ENCODE measurements around the gene BPIFA2.
"Not testable (repeated sequence)": the region's sequence is repeated elsewhere in the genome, so short reads cannot be mapped to it uniquely, and the experiment has no call there.

BPIFA2 gene

GRCh38 chr20:33183312-33183711 is 15.4 kb downstream of the BPIFA2 start:
- Histone ChIP-seq H3K4me3 (ENCODE audit: low read length, poor library complexity, severe bottlenecking) (no peak overlapping the region), H3K9me2 (replicated peaks; ENCODE audit: low read depth, low read length) (no peaks in the 10 kb centered on the region), H3F3A (ENCODE audit: low read depth) (no peaks in the 10 kb centered on the region), H3K4me1 (ENCODE audit: insufficient read depth, low read length, poor library complexity, severe bottlenecking) (no peaks in the 10 kb centered on the region), H3K9me3 (ENCODE audit: insufficient read depth, low read depth, low read length) (peaks cover 3% of the 10 kb centered on the region; the same call in 1 of the 2 replicates), H3K36me3 (ENCODE audit: insufficient read depth, low read length) (no peaks in the 10 kb centered on the region), H2AFZ (ENCODE audit: low read length) (no peak overlapping the region), H3K79me2 (ENCODE audit: insufficient read depth, low read length) (no peaks in the 10 kb centered on the region), H3K4me2 (ENCODE audit: low read depth, low read length, poor library complexity, severe bottlenecking) (no peak overlapping the region), H3K9ac (ENCODE audit: low read depth, low read length, poor library complexity, severe bottlenecking) (no peak overlapping the region), H4K20me1 (ENCODE audit: insufficient read depth, low read length, poor library complexity, severe bottlenecking) (no peaks in the 10 kb centered on the region), H3K27me3 (ENCODE audit: insufficient read depth, low read length, poor library complexity, severe bottlenecking) (no peaks in the 10 kb centered on the region)
- TF ChIP-seq EZH2phosphoT487 (IDR thresholded peaks at IDR 0.05; ENCODE audit: borderline replicate concordance) (no peak), CTCF (conservative IDR thresholded peaks at IDR 0.05; ENCODE audit: low read length) (no peak)

GRCh38 chr20:33185031-33185590 is 17.2 kb downstream of the BPIFA2 start:
- not testable (repeated sequence) for H3K9ac ChIP-seq (ENCODE audit: low read depth, low read length, poor library complexity, severe bottlenecking); H3K27me3 ChIP-seq (ENCODE audit: insufficient read depth, low read length, poor library complexity, severe bottlenecking); H3K9me3 ChIP-seq (ENCODE audit: insufficient read depth, low read depth, low read length); H3K79me2 ChIP-seq (ENCODE audit: insufficient read depth, low read length); H3K4me3 ChIP-seq (ENCODE audit: low read length, poor library complexity, severe bottlenecking); H3K4me2 ChIP-seq (ENCODE audit: low read depth, low read length, poor library complexity, severe bottlenecking); H3K36me3 ChIP-seq (ENCODE audit: insufficient read depth, low read length); H2AFZ ChIP-seq (ENCODE audit: low read length); H3K4me1 ChIP-seq (ENCODE audit: insufficient read depth, low read length, poor library complexity, severe bottlenecking); H3K9me2 ChIP-seq (replicated peaks; ENCODE audit: low read depth, low read length); H4K20me1 ChIP-seq (ENCODE audit: insufficient read depth, low read length, poor library complexity, severe bottlenecking); H3F3A ChIP-seq (ENCODE audit: low read depth)

GRCh38 chr20:33187491-33187890 is 19.5 kb downstream of the BPIFA2 start:
- Histone ChIP-seq H3K36me3 (ENCODE audit: insufficient read depth, low read length) (no peaks in the 10 kb centered on the region), H3K9me3 (ENCODE audit: insufficient read depth, low read depth, low read length) (peaks cover 3% of the 10 kb centered on the region; the same call in 1 of the 2 replicates), H3K79me2 (ENCODE audit: insufficient read depth, low read length) (no peaks in the 10 kb centered on the region), H3F3A (ENCODE audit: low read depth) (no peaks in the 10 kb centered on the region), H3K27me3 (ENCODE audit: insufficient read depth, low read length, poor library complexity, severe bottlenecking) (no peaks in the 10 kb centered on the region), H3K4me2 (ENCODE audit: low read depth, low read length, poor library complexity, severe bottlenecking) (no peak overlapping the region), H2AFZ (ENCODE audit: low read length) (no peak overlapping the region), H4K20me1 (ENCODE audit: insufficient read depth, low read length, poor library complexity, severe bottlenecking) (no peaks in the 10 kb centered on the region), H3K9me2 (replicated peaks; ENCODE audit: low read depth, low read length) (no peaks in the 10 kb centered on the region), H3K4me1 (ENCODE audit: insufficient read depth, low read length, poor library complexity, severe bottlenecking) (no peaks in the 10 kb centered on the region), H3K9ac (ENCODE audit: low read depth, low read length, poor library complexity, severe bottlenecking) (no peak overlapping the region), H3K4me3 (ENCODE audit: low read length, poor library complexity, severe bottlenecking) (no peak overlapping the region)
- TF ChIP-seq CTCF (conservative IDR thresholded peaks at IDR 0.05; ENCODE audit: low read length) (no peak), EZH2phosphoT487 (IDR thresholded peaks at IDR 0.05; ENCODE audit: borderline replicate concordance) (no peak)

GRCh38 chr20:33188421-33188820 is 20.5 kb downstream of the BPIFA2 start:
- no peaks in the 10 kb centered on the region for H3K27me3 ChIP-seq (ENCODE audit: insufficient read depth, low read length, poor library complexity, severe bottlenecking)

More at GRCh38 chr20:33188421-33188820, 20.5 kb downstream of the BPIFA2 start:
- Histone ChIP-seq H3K9me3 (ENCODE audit: insufficient read depth, low read depth, low read length) (no peaks in the 10 kb centered on the region), H3K9me2 (replicated peaks; ENCODE audit: low read depth, low read length) (no peaks in the 10 kb centered on the region), H3F3A (ENCODE audit: low read depth) (no peaks in the 10 kb centered on the region), H3K4me3 (ENCODE audit: low read length, poor library complexity, severe bottlenecking) (no peak overlapping the region), H3K4me1 (ENCODE audit: insufficient read depth, low read length, poor library complexity, severe bottlenecking) (no peaks in the 10 kb centered on the region), H3K9ac (ENCODE audit: low read depth, low read length, poor library complexity, severe bottlenecking) (no peak overlapping the region), H3K36me3 (ENCODE audit: insufficient read depth, low read length) (no peaks in the 10 kb centered on the region), H3K79me2 (ENCODE audit: insufficient read depth, low read length) (no peaks in the 10 kb centered on the region), H3K4me2 (ENCODE audit: low read depth, low read length, poor library complexity, severe bottlenecking) (no peak overlapping the region), H2AFZ (ENCODE audit: low read length) (no peak overlapping the region), H4K20me1 (ENCODE audit: insufficient read depth, low read length, poor library complexity, severe bottlenecking) (no peaks in the 10 kb centered on the region)
- no peak for TF ChIP-seq CTCF (conservative IDR thresholded peaks at IDR 0.05; ENCODE audit: low read length)
- TF ChIP-seq EZH2phosphoT487 (IDR thresholded peaks at IDR 0.05; ENCODE audit: borderline replicate concordance) = no peak

Measured in Loucy (cell line).